GM23338 (cell line): ENCODE measurements around the gene RBKS. TPM values are rescaled to one million over a fixed set of nuclear protein-coding genes. Genes with fewer than 3 reads are reported as not detected.

Source experiments
- ATAC-seq: fragments of 200-7000 bp; cut with Tn5 transposase; 3 replicates; pipeline ENCODE4 v1.9.1; 2020
- DNase-seq: peaks from one replicate; pipeline ENCODE4 v3.0.0-alpha.2; 2015; ENCODE audit warnings: low spot score
- H2AFZ ChIP-seq: fragments of 200-600 bp; sonication (generic); 2 replicates; pipeline ENCODE4 v1.8.0; 2016; ENCODE audit warnings: antibody characterized with exemption, mild to moderate bottlenecking, moderate library complexity
- H3F3A ChIP-seq: fragments of 200-600 bp; sonication (generic); replicated peaks from 2 replicates; pipeline ENCODE4 v1.8.0; 2017; ENCODE audit warnings: antibody characterized with exemption, mixed run types, low read depth
- H3K27ac ChIP-seq: fragments of 200-600 bp; sonication (generic); 2 replicates; pipeline ENCODE4 v1.6.1; 2016; ENCODE audit warnings: low read depth
- H3K27me3 ChIP-seq: fragments of 200-600 bp; sonication (generic); 2 replicates; pipeline ENCODE4 v1.8.0; 2016; ENCODE audit warnings: mild to moderate bottlenecking, mixed run types, moderate library complexity; ENCODE audit not compliant: insufficient read depth
- H3K36me3 ChIP-seq: fragments of 200-600 bp; sonication (generic); 2 replicates; pipeline ENCODE4 v1.8.0; 2016; ENCODE audit warnings: mild to moderate bottlenecking; ENCODE audit not compliant: insufficient read depth
- H3K4me1 ChIP-seq: fragments of 200-600 bp; sonication (generic); 2 replicates; pipeline ENCODE4 v1.8.0; 2016; ENCODE audit warnings: mild to moderate bottlenecking, moderate library complexity; ENCODE audit not compliant: insufficient read depth
- H3K4me2 ChIP-seq: fragments of 200-600 bp; sonication (generic); 2 replicates; pipeline ENCODE4 v1.7.1; 2017; ENCODE audit warnings: mixed run types
- H3K4me3 ChIP-seq: fragments of 200-600 bp; sonication (generic); 2 replicates; pipeline ENCODE4 v1.6.1; 2016; ENCODE audit warnings: mixed run types
- H3K79me2 ChIP-seq: fragments of 200-600 bp; sonication (generic); replicated peaks from 2 replicates; pipeline ENCODE4 v1.8.0; 2017; ENCODE audit warnings: mild to moderate bottlenecking; ENCODE audit not compliant: insufficient read depth
- H3K9me2 ChIP-seq: fragments of 200-600 bp; sonication (generic); 2 replicates; pipeline ENCODE4 v1.8.0; 2017; ENCODE audit not compliant: insufficient read depth
- H4K20me1 ChIP-seq: fragments of 200-600 bp; sonication (generic); replicated peaks from 2 replicates; pipeline ENCODE4 v1.8.0; 2017; ENCODE audit warnings: mild to moderate bottlenecking; ENCODE audit not compliant: insufficient read depth
- H3K27ac Mint-ChIP-seq: 2 replicates; pipeline ENCODE4 v1.8.0; 2020; ENCODE audit warnings: inconsistent platforms, mild to moderate bottlenecking, moderate library complexity, mixed read lengths
- H3K27me3 Mint-ChIP-seq: 3 replicates; pipeline ENCODE4 v1.8.0; 2022; ENCODE audit warnings: low read depth, mild to moderate bottlenecking, moderate library complexity, mixed read lengths, inconsistent platforms; ENCODE audit not compliant: insufficient read depth, poor library complexity
- H3K36me3 Mint-ChIP-seq: 3 replicates; pipeline ENCODE4 v1.8.0; 2021; ENCODE audit warnings: low read depth, mild to moderate bottlenecking, inconsistent platforms, moderate library complexity, mixed read lengths
- H3K4me1 Mint-ChIP-seq: 3 replicates; pipeline ENCODE4 v1.8.0; 2020; ENCODE audit warnings: mild to moderate bottlenecking, inconsistent platforms, mixed read lengths
- H3K4me3 Mint-ChIP-seq: 3 replicates; pipeline ENCODE4 v1.8.0; 2021; ENCODE audit warnings: moderate library complexity, mild to moderate bottlenecking, inconsistent platforms, mixed read lengths
- H3K9me3 Mint-ChIP-seq: 3 replicates; pipeline ENCODE4 v1.8.0; 2020; ENCODE audit warnings: moderate library complexity, mild to moderate bottlenecking, inconsistent platforms, mixed read lengths
- EZH2 ChIP-seq: fragments of 200-600 bp; sonication (generic); IDR thresholded peaks from one replicate; pipeline ENCODE4 v1.8.0; 2017; ENCODE audit warnings: antibody characterized with exemption, mild to moderate bottlenecking, low read depth; ENCODE audit not compliant: unreplicated experiment
- EZH2phosphoT487 ChIP-seq: fragments of 200-600 bp; sonication (generic); IDR thresholded peaks from one replicate; pipeline ENCODE4 v1.8.1; 2018; ENCODE audit warnings: antibody characterized with exemption; ENCODE audit not compliant: unreplicated experiment
- NANOG ChIP-seq: IDR thresholded peaks from 2 replicates; pipeline ENCODE4 v1.6.1; 2016; ENCODE audit warnings: antibody characterized with exemption, borderline replicate concordance
- STAT1 ChIP-seq: IDR thresholded peaks from one replicate; pipeline ENCODE4 v1.6.1; 2016; ENCODE audit warnings: antibody characterized with exemption; ENCODE audit not compliant: unreplicated experiment
- ZNF114 ChIP-seq: fragments of 250-450 bp; sonication (Bioruptor Pico); IDR thresholded peaks from 2 replicates; pipeline ENCODE4 v1.5.0; 2020; ENCODE audit warnings: mild to moderate bottlenecking, moderate library complexity
- polyA plus RNA-seq: library from polyadenylated mRNA; unstranded; fragments of >200 nt; fragmentation: Nextera tagmentation; extraction: Ambion mirVana; gene quantifications from 2 replicates; pipeline ENCODE4 v1.2.1, GENCODE V29; 2016
- total RNA-seq: library from RNA; depleted of rRNA; stranded (reverse); fragments of >200 nt; shearing (Covaris generic); gene quantifications from 2 replicates; pipeline ENCODE4 v1.2.3, GENCODE V29; 2014
- TF ChIP-seq, protein P1 (sequence below): fragments of 250-450 bp; sonication (Bioruptor Pico); IDR thresholded peaks from 2 replicates; pipeline ENCODE4 v1.5.0; 2020; ENCODE audit warnings: mild to moderate bottlenecking, moderate library complexity
- TF ChIP-seq, protein P2 (sequence below): IDR thresholded peaks from 2 replicates; pipeline ENCODE4 v1.6.1; 2016; ENCODE audit warnings: antibody characterized with exemption

RBKS gene
- total and polyA plus RNA-seq, 2 experiments from 2014 or later, result 1.3 to 1.5 TPM

DNA sequence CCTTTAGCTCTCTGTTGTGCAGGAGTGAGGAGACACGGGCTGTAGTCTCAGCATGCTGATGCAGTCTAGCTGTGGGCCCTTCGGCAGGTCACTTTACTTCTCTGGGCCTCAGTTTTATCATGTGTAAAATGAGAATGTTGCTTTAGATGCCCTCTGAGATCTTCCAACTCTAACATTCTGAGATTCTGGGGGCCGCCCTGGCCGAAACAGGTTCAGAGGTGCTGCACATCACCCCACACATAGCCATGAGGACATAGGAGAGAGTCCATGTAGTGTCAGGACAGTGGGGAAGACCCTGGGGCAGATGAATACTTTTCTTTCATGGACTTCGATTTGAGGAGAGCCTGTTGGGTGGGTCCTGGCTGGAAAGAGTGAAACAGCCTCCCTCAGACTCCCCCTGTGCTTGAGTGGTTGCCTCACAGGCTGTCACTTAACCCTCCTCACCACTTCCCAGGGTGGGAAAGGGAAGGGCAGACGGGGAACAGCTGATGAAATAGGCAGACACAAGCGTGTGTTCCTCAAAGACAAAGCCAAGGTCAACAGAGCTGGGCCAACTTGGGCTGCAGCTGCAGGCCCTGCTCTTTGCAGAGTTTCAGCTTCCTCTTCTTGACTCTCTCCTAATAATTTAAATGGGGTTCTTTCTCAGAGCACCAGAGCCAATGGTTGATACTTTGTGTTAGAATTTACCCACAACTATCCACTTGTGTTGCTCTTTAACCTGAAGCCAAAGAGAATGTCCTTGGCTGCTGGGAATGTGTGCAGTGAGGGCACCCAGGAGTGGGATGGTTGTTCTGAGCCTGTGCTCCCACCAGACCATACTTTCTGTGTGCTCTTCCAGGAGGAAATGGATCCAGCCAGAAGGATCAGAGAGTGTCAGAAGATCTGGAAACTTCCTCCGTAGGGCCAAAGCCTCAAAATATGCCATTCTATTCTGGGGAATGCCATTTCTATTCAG is 133.4 kb downstream of the RBKS start (continued):
- TF ChIP-seq, protein P1, sequence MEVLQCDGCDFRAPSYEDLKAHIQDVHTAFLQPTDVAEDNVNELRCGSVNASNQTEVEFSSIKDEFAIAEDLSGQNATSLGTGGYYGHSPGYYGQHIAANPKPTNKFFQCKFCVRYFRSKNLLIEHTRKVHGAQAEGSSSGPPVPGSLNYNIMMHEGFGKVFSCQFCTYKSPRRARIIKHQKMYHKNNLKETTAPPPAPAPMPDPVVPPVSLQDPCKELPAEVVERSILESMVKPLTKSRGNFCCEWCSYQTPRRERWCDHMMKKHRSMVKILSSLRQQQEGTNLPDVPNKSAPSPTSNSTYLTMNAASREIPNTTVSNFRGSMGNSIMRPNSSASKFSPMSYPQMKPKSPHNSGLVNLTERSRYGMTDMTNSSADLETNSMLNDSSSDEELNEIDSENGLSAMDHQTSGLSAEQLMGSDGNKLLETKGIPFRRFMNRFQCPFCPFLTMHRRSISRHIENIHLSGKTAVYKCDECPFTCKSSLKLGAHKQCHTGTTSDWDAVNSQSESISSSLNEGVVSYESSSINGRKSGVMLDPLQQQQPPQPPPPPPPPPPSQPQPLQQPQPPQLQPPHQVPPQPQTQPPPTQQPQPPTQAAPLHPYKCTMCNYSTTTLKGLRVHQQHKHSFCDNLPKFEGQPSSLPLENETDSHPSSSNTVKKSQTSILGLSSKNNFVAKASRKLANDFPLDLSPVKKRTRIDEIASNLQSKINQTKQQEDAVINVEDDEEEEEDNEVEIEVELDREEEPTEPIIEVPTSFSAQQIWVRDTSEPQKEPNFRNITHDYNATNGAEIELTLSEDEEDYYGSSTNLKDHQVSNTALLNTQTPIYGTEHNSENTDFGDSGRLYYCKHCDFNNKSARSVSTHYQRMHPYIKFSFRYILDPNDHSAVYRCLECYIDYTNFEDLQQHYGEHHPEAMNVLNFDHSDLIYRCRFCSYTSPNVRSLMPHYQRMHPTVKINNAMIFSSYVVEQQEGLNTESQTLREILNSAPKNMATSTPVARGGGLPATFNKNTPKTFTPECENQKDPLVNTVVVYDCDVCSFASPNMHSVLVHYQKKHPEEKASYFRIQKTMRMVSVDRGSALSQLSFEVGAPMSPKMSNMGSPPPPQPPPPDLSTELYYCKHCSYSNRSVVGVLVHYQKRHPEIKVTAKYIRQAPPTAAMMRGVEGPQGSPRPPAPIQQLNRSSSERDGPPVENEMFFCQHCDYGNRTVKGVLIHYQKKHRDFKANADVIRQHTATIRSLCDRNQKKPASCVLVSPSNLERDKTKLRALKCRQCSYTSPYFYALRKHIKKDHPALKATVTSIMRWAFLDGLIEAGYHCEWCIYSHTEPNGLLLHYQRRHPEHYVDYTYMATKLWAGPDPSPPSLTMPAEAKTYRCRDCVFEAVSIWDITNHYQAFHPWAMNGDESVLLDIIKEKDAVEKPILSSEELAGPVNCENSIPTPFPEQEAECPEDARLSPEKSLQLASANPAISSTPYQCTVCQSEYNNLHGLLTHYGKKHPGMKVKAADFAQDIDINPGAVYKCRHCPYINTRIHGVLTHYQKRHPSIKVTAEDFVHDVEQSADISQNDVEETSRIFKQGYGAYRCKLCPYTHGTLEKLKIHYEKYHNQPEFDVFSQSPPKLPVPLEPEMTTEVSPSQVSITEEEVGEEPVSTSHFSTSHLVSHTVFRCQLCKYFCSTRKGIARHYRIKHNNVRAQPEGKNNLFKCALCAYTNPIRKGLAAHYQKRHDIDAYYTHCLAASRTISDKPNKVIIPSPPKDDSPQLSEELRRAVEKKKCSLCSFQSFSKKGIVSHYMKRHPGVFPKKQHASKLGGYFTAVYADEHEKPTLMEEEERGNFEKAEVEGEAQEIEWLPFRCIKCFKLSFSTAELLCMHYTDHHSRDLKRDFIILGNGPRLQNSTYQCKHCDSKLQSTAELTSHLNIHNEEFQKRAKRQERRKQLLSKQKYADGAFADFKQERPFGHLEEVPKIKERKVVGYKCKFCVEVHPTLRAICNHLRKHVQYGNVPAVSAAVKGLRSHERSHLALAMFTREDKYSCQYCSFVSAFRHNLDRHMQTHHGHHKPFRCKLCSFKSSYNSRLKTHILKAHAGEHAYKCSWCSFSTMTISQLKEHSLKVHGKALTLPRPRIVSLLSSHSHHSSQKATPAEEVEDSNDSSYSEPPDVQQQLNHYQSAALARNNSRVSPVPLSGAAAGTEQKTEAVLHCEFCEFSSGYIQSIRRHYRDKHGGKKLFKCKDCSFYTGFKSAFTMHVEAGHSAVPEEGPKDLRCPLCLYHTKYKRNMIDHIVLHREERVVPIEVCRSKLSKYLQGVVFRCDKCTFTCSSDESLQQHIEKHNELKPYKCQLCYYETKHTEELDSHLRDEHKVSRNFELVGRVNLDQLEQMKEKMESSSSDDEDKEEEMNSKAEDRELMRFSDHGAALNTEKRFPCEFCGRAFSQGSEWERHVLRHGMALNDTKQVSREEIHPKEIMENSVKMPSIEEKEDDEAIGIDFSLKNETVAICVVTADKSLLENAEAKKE, result no peak
- TF ChIP-seq NANOG (no peak), ZNF114 (CRISPR knock-in tag) (no peak), EZH2phosphoT487 (no peak)
- TF ChIP-seq, protein P2, sequence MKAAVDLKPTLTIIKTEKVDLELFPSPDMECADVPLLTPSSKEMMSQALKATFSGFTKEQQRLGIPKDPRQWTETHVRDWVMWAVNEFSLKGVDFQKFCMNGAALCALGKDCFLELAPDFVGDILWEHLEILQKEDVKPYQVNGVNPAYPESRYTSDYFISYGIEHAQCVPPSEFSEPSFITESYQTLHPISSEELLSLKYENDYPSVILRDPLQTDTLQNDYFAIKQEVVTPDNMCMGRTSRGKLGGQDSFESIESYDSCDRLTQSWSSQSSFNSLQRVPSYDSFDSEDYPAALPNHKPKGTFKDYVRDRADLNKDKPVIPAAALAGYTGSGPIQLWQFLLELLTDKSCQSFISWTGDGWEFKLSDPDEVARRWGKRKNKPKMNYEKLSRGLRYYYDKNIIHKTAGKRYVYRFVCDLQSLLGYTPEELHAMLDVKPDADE, result no peak

DNA sequence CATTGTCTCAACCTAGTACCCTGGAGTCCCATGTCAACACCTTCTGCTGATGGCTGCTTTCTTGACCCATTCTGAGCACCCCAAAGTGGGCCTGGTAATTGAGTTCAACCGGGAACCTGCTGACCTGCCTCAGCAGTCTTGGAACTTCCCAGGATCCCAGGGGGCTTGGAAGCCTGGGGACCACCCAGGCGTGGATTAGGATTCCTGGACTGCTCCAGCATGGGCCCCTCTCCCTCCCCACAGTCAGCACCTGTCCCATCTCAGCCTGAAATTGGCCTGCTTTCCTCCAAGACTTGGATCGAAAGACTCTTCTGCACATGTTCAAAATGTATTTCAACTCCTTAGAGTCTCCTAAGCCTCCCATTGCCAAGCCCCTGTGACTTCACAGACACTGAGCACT is 134.1 kb downstream of the RBKS start:
- DNase-seq (no peak), ATAC-seq (no peak)
- peaks cover 3% of the 10 kb centered on the region; the same call in 1 of the 2 replicates for H3K9me2 ChIP-seq
- Mint-ChIP-seq H3K27ac (no peak overlapping the region), H3K27me3 (peaks cover 10% of the 10 kb centered on the region), H3K4me3 (no peak overlapping the region), H3K4me1 (peaks cover 33% of the 10 kb centered on the region), H3K36me3 (peaks cover 27% of the 10 kb centered on the region), H3K9me3 (no peaks in the 10 kb centered on the region)
- no peaks in the 10 kb centered on the region for H3K79me2 ChIP-seq
- no peak overlapping the region for H3K27ac ChIP-seq
- H3F3A ChIP-seq, result 0 out of 2 replicates have a peak, but pooled peaks cover 5% of the 10 kb centered on the region
- H3K27me3 ChIP-seq, result no peaks in the 10 kb centered on the region
- peaks cover 13% of the 10 kb centered on the region for H3K4me1 ChIP-seq
- no peak overlapping the region for H3K4me3 ChIP-seq
- H3K4me2 ChIP-seq, result no peak overlapping the region
- no peak overlapping the region for H2AFZ ChIP-seq
- no peaks in the 10 kb centered on the region for H4K20me1 ChIP-seq
- no peaks in the 10 kb centered on the region for H3K36me3 ChIP-seq
- TF ChIP-seq STAT1 (no peak), EZH2 (no peak)
- TF ChIP-seq, protein P1, result no peak
